ENCODE results near the gene HUS1.

Gene HUS1

GRCh38 chr7:47954231-47954911 lies 25.0 kb downstream of the HUS1 start:
- no peak for TF ChIP-seq CTCF (IDR thresholded peaks at IDR 0.05)

- no peak for TF ChIP-seq CTCF (IDR thresholded peaks at IDR 0.05)
Measured at GRCh38 chr7:47953822-47954221, 25.6 kb downstream of the HUS1 start.

GRCh38 chr7:47952224-47952623 lies 27.2 kb downstream of the HUS1 start:
- no peak for TF ChIP-seq CTCF (IDR thresholded peaks at IDR 0.05)

- no peak for TF ChIP-seq CTCF (IDR thresholded peaks at IDR 0.05)
Measured at GRCh38 chr7:47951374-47951773, 28.0 kb downstream of the HUS1 start.

GRCh38 chr7:47950714-47951113 lies 28.7 kb downstream of the HUS1 start:
- TF ChIP-seq CTCF (IDR thresholded peaks at IDR 0.05): no peak

GRCh38 chr7:47949703-47950102 lies 29.7 kb downstream of the HUS1 start:
- TF ChIP-seq CTCF (IDR thresholded peaks at IDR 0.05): no peak

GRCh38 chr7:47948141-47948790 lies 31.1 kb downstream of the HUS1 start, which contains the start of gene PKD1L1:
Gene PKD1L1 (minus strand): TSS chr7:47948466. CDS start chr7:47948440, 26 bp downstream.
- no peak for TF ChIP-seq CTCF (IDR thresholded peaks at IDR 0.05)

Data from LNCAP (cell line).